ENCODE results near the gene RAPGEF1.
"Not testable (repeated sequence)": the region's sequence is repeated elsewhere in the genome, so short reads cannot be mapped to it uniquely, and the experiment has no call there.

The RAPGEF1 gene

DNA sequence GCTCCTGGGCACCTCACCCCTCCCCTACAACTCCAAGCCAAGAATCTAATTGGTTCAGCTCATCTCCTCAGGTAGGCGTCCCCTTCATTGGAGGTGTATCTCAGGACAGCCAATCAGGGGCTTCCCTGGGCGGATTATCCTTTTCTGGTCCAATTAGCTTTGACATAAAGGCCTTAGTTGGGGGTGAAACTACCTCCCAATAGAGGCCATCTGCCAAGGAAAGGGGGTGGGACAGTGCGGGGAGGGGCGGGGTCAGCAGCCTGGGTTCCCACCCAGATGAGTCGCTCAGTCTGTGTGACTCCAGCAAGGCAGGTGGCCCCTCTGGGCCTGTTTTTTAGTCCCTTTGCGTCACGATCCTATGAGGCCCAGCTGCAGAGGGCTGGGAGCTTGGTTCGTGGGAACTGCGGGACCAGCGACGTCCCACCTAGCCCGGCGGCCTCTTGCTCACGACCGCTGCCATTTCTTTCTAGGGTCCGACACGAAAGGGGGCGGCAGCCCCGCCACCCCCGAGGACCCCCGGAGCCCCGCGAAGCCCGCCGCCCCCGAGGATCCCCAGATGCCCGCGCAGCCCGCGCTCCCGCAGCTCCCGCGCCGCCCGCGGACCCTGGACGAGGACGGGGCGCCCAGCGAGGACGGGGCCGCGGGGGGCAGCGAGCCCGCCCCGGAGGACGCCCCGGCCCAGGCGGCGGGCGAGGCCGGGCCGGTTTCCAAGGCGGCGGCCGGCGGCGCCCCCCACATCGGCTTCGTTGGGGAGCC is 185.6 kb downstream of the RAPGEF1 start:
- no peak for DNase-seq

DNA sequence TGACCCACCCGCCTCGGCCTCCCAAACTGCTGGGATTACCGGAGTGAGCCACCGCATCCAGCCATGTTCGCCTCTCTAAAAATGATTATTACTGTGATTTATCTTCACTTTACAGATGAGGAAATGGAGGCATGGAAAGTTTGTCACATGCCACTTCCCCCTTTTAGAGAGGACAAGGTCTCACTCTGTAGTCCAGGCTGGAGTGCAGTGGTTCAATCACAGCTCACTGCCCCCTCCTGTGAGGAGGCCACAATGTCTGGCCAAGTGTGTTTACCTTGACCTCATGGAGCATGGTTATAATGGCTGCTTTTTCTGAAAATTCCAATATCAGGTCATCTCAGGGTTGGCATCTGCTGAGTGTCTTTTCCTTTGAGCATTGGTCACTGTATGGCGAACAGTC is 187.8 kb downstream of the RAPGEF1 start:
- no peak for DNase-seq

DNA sequence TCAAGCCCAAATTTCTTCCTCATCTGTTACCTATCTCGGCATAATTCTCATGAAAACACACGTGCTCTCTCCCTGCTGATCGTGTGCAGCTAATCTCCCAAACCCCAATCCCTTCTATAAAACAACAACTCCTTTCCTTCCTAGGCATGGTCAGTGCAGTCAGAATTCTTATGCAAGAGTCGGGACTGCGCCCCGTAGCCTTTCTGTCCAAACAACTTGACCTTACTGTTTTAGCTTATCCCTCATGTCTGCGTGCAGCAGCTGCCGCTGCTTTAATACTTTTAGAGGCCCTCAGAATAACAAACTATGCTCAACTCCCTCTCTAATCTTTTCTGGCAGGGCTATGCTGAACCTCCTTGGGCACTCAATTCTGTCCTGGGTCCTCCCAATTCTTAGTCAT is 189.4 kb downstream of the RAPGEF1 start:
- not testable (repeated sequence) for DNase-seq

DNA sequence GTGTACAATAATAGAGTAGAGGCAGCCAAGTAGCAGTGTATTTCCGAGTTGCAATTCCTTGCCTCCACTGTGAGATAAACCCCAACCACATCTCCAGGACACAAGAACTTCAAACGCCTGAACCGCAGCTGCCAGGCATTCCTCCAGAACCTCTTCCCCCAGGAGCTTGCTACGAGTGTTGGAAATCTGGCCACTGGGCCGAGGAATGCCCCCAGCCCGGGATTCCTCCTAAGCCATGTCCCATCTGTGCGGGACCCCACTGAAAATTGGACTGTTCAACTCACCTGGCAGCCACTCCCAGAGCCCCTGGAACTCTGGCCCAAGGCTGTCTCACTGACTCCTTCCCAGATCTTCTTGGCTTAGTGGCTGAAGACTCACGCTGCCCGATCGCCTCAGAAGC is 190.7 kb downstream of the RAPGEF1 start:
- not testable (repeated sequence) for DNase-seq

DNA sequence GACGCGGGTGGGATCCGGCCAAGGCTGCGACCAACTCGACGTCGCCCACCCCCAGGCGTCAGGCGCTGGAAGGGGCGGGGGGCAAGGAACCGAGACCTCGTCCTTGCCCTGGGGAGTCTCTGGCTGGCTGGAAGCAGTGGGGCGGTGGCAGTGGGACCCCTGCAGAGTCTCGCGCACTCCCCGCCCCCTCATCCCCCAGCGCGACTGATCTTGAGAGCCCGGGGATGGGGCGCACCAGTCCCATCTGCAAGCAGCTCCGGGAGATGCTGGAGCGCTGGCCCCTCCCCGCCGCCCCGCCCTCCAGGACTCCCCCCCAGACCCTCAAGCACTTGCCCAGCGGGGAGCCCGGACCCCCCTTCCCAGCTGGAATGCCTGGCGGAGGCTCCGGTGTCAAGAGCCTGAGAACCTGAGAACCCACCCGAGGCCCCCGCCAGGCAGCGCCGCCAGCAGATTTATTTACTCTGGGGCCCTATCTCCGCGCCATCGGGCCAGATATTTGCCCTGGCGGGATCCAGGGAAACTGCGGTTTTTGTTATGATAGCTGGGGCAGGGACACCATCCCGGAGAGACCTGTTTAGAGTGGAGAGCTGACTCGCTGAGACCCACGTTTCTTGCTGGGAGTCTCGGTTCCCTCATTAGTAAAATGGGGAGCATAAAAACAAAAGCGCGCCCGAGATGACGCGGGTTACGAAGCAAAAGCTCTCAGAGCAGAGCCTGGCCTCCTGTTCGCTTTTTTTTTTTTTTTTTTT is 193.4 kb downstream of the RAPGEF1 start:
- DNase-seq: no peak

DNA sequence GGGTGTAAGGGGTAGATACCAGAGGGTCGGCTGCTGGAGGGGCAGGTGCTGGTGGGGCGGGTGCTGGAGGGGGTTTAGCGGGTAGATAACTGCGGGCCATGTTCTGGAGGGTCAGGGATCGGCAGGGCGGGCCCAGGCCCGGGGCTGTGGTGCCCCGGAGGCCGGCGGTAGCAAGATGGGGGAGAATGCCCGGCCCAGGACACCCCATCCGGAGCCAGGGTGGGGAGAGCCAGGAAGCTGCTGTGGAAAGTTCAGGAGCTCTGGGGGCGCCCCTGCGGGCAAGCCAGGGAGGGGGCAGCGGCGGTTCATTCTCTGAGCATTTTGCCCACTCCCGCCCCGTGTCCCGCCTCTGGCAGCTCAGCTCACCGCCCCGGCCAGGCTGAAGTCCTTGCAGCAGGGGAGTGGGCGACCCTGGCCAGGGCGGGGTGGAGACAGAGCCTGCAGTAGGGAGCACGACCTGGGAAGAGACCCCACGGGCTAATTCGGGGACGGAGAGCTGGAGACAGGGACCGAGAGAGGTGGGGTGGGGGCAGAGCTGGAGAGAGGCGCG is 194.0 kb downstream of the RAPGEF1 start:
- no peak for DNase-seq

DNA sequence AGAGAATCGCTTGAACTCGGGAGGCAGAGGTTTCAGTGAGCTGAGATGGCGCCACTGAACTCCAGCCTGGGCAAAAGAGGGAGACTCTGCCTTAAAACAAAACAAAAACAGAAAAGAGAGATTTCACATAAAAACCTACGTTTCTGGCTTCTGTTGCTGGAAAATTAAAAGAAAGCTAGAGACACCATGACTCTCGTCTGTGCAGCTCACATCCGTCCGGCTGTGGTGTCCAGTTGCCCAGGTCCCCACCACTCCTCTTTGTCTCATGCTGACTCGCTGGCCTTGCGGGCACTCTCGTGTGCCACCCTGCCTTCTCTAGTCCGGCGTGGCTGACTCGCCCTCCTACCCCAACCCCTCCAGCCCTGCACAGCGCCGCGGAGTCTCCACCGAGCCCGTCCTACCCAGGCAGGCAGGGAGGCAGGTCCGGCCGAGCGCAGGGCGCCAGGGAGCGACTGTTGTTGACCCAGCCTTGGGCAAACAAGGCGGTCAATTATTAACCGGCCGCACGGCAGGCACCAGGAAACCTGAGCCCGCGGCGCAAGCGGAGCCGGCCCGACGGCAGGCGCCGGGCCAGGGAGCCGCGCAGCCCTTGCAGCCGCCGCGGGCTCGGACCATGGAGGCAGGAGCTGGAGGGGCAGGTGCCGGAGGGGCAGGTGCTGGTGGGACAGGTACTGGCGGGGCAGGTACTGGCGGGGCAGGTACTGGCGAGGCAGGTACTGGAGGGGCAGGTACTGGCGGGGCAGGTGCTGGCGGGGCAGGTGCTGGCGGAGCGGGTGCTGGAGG is 194.7 kb downstream of the RAPGEF1 start, which contains the start of gene PRRT1B:
TSS of gene PRRT1B (plus strand) at position 521 of the 783 bp plus-strand sequence. CDS start at position 614, 93 bp downstream.
- DNase-seq: no peak

DNA sequence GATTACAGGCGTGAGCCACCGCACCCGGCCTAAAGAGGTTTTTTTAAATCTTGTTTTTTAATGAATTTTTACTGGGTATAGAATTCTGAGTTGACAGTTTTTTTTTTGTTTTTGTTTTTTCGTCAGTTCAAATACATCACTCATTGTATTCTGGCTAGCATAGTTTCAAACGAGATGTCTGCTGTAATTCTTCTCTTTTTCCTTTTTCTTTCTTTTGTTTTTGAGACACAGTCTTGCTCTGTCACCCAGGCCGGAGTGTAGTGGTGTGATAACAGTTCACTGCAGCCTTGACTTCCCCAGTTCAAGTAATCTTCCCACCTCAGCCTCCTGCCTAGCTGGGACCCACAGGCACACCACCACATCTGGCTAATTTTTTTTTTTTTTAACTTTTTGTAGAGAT is 196.7 kb downstream of the RAPGEF1 start:
- DNase-seq: no peak

DNA sequence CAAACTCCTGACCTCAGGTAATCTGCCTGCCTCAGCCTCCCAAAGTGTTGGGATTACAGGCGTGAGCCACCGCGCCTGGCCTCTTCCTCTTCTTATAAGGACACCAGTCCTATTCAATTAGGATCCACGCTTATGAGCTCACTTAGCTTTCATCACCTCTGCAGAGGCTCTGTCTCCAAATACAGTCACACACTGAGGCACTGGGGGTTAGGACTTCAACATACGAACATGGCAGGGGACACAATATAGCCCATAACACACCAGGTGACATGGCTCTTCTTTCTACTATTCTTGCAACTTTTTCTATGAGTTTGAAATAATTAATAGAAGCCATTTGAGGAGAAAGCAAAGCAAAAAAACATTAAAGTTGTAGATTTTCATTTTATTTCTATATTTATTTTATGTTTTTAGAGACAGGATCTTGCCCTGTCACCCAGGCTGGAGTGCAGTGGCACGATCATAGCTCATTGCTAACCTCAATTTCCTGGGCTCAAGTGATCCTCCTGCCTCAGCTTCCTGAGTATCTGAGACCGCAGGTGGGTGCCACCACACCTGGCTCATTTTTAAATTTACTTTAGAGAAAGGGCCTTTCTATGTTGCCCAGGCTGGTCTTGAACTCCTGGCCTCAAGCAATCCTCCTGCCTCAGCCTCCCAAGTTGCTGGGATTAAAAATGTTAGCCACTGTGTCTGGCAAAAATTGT is 200.5 kb downstream of the RAPGEF1 start:
- no peak for DNase-seq

DNA sequence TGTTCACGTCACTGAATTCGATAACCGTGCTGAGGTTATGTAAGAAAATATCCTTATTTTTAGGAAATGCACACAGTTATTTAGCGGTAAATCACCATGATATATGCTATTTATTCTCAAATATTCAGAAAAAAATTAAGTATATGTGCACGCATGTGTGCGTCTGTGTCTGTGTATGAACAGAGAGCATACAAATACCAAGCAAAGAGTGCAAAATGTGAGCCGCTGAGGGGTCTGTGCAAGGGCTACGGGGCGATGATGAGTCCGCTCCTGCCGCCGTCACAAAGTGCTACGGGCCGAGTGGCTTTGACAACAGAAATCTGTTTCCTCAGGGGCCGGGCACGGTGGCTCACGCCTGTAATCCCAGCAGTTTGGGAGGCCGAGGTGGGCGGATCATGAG is 201.9 kb downstream of the RAPGEF1 start:
- no peak for DNase-seq

DNA sequence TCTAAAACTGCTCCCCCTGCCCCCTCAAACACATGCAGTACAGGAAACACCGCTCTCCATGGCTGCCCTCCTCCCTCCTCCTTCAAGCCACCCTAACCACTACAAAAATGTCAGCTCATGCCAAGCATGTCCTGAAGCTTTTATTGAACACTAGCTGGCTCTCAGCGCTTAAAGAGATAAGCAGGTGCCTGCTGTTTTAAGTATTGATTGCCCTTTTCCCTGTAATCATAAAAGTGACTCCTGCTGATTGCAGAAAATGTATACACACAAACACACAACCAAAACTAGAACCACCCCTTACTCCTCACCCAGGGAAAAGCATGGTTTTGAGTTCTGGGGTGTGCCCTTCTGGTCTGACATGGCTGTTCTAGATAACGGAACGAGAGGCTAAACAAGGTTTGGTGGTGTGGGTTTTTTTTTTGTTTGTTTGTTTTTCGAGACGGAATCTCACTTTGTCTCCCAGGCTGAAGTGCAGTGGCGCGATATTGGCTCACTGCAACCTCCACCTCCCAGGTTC is 205.1 kb downstream of the RAPGEF1 start:
- no peak for DNase-seq

DNA sequence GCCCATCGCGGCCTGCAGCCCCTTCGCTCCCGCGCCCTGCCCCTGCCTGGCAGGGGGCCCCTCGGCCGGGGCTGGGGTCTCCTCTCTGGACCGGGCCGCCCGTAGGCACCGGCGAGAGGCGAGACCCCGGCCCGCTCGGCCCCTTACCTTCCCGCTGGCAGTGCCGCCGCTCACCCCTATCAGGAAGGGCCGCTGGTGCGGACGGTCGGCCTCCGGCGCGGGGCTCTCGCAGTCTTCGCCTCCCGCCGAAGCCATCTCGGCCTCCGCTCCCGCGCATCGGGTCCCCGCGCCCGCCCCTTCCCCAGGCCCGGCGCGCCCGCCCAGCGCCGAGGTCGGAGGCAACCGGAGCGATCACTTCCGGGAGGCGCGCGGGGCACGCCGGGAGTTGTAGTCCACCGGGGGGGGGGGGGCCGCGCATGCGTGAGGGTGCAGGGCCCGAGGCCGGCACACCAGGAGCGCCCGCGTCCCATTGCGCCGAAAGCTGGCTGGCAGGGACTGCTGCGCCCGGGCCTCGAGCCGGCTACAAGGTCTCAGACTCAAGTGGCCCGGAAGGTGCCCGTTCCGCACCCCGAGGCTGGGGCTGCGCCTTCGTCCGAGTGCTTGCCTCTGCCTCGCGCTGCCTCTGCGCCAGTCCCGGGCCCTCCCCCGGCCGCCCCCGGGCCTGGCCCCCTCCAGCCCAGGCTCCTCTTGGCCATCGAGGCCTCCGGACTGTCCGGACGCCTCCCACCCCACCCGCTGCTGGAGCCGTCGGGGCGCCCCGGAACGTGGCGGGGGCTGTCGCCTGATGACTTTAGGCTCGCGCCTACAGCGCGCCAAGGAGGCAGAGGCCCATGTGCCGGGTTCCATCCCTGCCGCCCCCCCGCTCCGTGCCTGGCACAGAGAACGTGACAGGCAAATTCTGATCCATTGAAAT is 208.7 kb downstream of the RAPGEF1 start, which contains the start of gene UCK1:
TSS of gene UCK1 (minus strand) at position 344 of the 913 bp plus-strand sequence. CDS start at position 255, 89 bp downstream.
- peak; percentile 65 for DNase-seq

DNA sequence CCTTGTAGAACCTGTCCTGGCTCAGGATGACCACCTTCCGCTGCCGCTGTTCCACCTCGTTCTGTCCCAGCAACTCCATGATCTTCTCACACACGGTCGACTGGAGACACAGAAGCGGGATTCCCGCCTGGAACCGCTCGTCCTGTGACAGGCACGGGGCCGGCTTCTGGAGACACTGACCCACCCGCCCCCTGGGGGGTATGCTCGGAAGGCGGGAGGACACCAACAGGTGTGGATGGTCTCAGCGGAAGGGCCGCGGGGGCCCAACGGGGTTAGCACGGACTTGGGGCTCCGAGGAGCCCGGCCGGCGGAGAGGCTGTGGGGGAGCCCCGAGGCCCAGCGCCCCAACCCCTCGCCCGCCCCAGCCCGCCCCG is 209.3 kb downstream of the RAPGEF1 start:
- DNase-seq: no peak

DNA sequence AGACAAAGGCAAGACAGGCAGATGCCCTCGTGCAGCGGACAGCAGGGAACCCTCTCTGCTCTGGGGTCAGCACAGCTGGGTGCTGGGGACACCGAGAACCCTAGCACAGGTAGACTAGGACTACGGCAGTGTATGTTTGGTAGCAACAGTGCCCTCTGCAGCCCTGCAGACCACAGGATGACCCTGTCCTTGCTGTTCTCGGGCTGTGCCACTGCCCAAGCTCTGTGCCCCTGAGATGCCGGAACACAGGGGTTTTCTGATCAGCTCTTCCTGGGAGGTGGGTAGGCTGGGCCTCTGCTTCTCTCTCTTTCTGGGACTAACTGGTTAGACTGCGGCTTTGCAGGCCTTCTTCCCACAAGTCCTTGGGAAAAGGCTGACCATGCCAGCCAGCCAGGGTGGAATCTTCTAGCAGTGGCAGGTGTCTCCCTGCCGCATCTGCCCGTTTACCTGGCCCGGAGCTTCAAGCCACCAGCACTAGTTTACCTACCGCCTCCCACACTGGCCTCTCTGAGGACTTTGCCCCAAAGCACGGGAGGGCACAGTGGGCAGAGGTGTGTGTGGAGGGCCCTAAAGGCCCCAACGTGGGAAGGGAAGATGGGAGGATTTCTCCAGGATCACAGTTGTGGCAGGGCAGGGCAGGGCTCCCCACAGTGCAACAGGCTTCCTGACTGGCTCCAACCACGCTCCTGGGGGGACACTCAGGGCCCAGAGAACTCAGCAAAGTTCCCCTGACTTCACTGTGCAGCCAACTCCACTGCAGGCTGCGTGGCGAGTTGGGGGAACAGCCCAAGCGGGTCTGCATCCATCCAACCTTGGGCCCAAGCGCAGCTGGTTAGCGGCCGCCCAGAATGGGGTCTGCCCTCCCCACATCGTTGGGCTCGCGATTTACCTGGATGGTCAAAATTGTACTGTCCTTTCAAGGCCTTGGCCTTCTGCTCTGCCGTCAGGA is 210.0 kb downstream of the RAPGEF1 start:
- DNase-seq: no peak

DNA sequence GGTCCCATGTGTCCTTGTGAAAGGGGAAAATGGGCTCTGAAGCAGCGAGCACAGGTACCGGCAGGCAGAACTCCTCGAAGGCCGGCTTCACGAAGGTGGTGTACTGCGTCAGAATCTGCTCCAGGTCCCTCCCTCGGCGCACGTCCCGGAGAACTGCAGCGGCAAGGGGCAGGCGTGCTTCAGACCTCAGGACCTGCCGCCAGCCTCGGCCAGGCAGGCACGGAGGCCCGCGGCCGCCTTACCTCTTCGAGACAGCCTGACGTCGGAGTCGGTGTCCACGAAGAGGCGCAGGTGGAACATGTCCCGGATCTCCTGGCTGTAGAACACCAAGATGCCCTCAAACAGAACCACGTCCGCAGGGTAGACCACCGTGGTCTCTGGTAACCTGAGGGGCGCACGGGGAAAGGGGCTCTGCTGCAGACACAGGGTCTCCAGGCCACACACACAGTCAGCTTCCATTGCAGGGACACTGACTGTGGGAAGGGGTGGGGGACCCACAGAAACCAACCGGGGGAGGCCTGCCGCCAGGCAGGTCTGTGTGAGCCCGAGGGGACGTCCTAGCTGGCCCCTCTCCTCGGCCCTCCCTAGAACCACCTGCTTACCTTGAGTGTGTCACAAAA is 210.9 kb downstream of the RAPGEF1 start:
- no peak for DNase-seq

DNA sequence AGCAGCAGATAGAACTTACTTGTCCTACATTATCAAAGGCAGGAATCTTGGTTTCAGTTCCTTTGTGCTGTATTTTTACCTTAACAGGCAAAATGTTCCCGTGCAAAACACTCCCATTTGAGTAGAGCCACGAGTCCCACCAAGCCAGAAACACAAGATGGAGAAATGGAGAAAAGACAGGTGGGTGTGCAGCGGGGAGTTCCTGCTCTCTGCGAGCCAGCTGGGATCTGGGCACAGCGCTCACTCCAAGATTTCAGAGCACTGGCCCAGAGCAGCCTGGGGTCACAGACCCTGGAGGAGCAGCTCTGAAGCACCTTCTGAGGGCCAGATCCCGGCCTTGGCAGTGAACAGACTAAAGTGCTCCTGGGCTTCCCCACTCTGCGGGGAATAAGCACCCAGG is 211.7 kb downstream of the RAPGEF1 start:
- no peak for DNase-seq
